ENCODE measurements around the gene DMBT1.

DNA sequence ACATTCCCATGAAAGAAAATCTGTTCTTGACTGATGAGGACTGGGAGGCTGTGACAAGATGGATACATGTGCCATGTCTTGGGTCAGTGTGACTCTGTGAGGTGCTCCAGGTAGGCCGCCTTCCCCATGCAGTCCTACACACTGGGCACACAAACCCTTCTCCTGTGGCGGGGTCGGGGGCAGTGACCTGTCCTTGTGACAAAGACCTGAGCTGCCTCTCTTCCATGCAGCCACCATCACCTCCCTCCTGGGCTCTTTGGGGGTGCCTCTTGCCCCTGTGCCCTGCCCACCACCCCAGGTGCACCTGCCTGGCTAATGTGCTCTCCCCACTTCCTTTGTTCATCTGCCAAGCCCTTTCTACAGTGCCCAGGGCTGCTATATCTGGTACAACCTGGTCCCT lies 35.7 kb upstream of the DMBT1 start:
- no peak for TF ChIP-seq CTCF (IDR thresholded peaks at IDR 0.05)
- no peak for TF ChIP-seq POLR2A (IDR thresholded peaks at IDR 0.05)
- no peak for TF ChIP-seq EP300 (IDR thresholded peaks at IDR 0.05)
